GM19193 (cell line): ENCODE results near the gene PTGFRN.

ENCODE experiments used
- POLR2A ChIP-seq: IDR thresholded peaks from 4 replicates; pipeline ENCODE4 v1.6.1; 2011; ENCODE audit not compliant: insufficient read depth, insufficient read length; ENCODE audit errors: extremely low read depth

PTGFRN gene

DNA sequence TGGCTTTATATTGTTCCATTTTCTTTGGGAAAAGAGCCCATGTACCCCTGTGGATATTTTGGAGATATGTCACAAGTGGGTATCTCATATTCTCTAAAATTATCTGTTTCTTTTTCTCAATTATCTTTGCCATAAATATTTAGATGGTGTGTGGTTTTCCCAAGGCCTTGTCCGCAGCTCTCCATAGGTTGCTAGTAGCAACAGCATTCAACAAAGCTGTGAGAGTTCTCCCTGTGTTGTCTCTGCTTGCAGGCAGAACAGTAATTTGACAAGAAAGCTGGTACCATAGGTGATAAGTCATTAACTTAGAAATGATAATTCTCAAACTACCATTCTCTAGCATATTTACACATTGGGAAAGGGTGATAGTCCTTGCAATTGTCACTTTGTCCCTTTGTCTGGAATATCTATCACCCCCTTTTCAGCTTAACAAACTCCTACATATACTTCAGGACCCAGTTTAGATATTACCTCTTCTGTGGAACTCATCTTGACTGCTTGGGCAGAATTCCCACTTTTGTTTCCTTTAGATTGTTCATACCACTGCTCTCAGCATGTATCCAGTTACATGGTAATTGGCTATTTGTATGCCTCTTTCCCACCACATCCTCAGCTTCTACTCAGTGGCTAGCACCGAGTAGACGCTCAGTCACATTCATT, 100.7 kb downstream of the PTGFRN start:
- TF ChIP-seq POLR2A: no peak

GRCh38 chr1:117011334-117011733, 101.6 kb downstream of the PTGFRN start:
- no peak for TF ChIP-seq POLR2A

- no peak for TF ChIP-seq POLR2A
Measured at GRCh38 chr1:117013309-117013858, 103.7 kb downstream of the PTGFRN start.

- TF ChIP-seq POLR2A: no peak
Measured at GRCh38 chr1:117014209-117014608, 104.5 kb downstream of the PTGFRN start.

DNA sequence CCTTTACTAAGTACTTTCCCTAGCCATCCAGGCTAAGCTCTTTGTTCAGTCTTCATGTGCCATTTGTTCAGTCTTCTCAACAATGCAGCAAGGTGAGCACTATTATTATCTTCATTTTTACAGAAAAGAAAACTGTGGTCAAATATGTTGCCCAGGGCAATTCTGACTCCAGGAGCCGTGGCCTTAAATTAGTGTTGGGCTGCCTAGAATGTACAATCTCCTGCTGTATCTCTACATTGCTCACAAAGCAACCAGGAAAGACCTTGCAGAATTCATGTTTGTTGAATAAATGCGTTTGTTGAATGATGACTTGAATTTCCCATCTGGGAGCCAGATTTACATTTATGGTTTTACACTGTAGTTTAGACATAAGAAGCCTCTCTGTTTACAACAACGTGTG, 106.0 kb downstream of the PTGFRN start:
- TF ChIP-seq POLR2A: no peak

DNA sequence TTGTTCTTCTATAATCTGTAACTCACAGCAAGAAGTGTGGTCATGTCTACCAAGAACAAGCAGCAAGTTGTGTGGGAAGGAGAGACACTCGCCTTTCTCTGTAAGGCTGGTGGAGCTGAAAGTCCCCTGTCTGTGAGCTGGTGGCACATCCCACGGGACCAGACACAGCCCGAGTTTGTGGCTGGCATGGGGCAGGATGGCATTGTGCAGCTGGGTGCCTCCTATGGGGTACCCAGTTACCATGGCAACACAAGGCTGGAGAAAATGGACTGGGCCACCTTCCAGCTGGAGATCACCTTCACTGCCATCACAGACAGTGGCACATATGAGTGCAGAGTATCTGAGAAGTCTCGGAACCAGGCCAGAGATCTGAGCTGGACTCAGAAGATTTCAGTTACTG, 107.3 kb downstream of the PTGFRN start:
- TF ChIP-seq POLR2A: no peak

- TF ChIP-seq POLR2A: no peak
Measured at GRCh38 chr1:117017648-117018047, 107.9 kb downstream of the PTGFRN start.

DNA sequence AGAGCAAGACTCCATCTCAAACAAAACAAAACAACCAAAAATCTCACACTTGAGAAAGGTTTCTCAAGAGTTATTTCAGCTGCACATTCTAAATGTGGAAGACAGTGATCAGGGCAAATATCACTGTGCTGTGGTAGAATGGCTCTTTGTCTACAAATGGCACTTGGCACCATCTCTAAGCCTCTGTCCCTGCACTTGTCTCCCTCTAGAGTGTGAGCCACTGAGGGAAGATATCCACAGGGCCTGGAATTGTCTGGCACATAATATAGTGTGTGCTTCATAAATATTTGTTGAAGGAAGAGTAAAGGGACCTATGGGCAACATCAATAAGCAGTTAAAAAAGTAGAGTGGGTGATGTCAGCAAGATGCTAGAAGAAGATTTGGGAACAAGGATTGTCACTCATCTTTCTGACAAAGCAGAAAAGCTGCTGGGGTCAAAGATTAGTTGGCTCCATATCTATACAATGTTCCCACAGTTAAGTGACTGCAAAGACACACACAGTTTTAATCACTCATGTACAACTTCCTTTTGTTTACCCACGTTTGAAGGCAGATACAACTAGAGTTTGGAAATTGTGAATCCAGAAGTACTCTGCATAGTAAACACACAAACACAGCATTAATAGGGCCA, 110.9 kb downstream of the PTGFRN start:
- TF ChIP-seq POLR2A: no peak

DNA sequence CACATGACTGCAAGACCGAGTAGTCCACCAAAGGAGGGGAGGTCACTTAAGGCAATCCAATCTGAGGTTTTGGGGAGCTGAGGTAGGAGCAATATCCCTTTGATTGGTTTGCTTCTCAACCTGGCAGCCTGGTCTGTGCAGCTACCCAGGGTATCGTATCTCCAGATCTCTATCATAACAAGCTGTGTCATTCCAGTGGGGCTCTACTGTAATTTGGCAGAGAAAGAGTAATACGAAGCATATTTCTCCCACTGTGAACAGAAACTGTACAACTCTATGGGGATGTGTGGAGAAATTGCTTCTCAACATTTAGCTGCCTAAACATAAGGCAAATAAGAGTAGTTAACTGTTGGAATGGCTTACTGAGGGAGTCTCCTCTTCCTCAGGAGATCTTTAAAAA, 112.4 kb downstream of the PTGFRN start:
- TF ChIP-seq POLR2A: no peak

- no peak for TF ChIP-seq POLR2A
Measured at GRCh38 chr1:117025568-117025967, 115.9 kb downstream of the PTGFRN start.

GRCh38 chr1:117026361-117026760, 116.6 kb downstream of the PTGFRN start:
- TF ChIP-seq POLR2A: no peak

GRCh38 chr1:117029685-117030084, 120.0 kb downstream of the PTGFRN start:
- no peak for TF ChIP-seq POLR2A

GRCh38 chr1:117030271-117030877, 120.7 kb downstream of the PTGFRN start:
- no peak for TF ChIP-seq POLR2A

DNA sequence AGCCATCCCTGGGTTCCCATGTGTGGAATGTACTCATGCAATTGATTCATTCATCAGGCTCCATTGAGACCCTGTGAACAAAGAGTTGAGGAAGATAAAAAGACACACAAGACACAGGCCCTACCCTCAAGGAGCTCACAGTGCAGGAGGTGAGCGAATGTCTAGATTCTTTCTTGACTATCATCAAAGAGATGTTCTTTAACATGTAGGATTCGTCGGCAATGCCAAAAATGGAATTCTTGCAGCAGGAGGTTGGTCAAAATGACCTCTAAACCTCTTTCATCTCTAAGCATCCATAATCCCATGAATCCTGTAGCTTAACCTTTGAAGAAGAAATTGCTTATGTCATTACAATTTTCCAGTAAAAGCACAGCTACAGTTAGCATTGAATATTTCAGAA, 122.5 kb downstream of the PTGFRN start:
- no peak for TF ChIP-seq POLR2A

- no peak for TF ChIP-seq POLR2A
Measured at GRCh38 chr1:117032681-117033539, 123.2 kb downstream of the PTGFRN start.
